Hematopoietic multipotent progenitor cell treated with erythropoietin and hydrocortisone succinate and interleukin-3 and kit ligand, for 15 days (in vitro differentiated cells): ENCODE data around the gene PI4KA.
"Not testable (repeated sequence)": the region's sequence is repeated elsewhere in the genome, so short reads cannot be mapped to it uniquely, and the experiment has no call there.

Experiments
- DNase-seq: peaks from one replicate; pipeline ENCODE4 v3.0.0-alpha.2; 2015; ENCODE audit warnings: low spot score

The PI4KA gene

GRCh38 chr22:20663137-20663828 lies 195.3 kb downstream of the PI4KA start:
- DNase-seq = no peak

GRCh38 chr22:20662524-20663036 lies 196.0 kb downstream of the PI4KA start:
- not testable (repeated sequence) for DNase-seq

DNA sequence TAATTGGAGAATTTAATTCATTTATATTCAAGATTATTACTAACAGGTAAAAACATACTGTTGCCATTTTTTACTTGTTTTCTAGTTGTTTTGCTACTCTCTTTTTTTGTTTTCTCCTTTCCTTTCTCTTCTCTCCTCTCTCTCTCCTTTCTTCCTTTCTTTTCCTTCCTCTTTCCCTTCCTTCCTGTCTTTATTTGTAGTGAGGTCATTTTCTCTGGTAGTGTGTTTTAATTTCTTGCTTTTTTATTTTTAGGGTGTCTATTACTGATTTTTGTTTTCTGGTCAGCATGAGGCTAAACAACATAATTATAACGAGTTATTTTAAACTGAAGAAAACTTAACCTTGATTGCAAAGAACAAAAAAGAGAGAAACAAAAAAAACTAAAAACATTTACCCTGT lies 197.1 kb downstream of the PI4KA start:
- DNase-seq = no peak

- no peak for DNase-seq
Observed at GRCh38 chr22:20660441-20661054, 198.1 kb downstream of the PI4KA start.

GRCh38 chr22:20659920-20660319 lies 198.7 kb downstream of the PI4KA start:
- no peak for DNase-seq

- no peak for DNase-seq
Observed at GRCh38 chr22:20659258-20659657, 199.4 kb downstream of the PI4KA start.

GRCh38 chr22:20658433-20659222 lies 200.0 kb downstream of the PI4KA start:
- no peak for DNase-seq

GRCh38 chr22:20657963-20658362 lies 200.6 kb downstream of the PI4KA start:
- DNase-seq = no peak
